Measurements from ENCODE around the gene AVEN. TPM values are rescaled to one million over a fixed set of nuclear protein-coding genes. Genes with fewer than 3 reads are reported as not detected.

AVEN gene
- total and polyA plus RNA-seq, 2 experiments from 2014 or later: 7.7 to 10.3 TPM

- no peaks in the 10 kb centered on the region for H3K36me3 Mint-ChIP-seq (ENCODE audit: low read depth)
- Histone ChIP-seq H4K20me1 (replicated peaks; ENCODE audit: insufficient read depth) (no peaks in the 10 kb centered on the region), H3K27me3 (ENCODE audit: insufficient read depth) (no peaks in the 10 kb centered on the region), H3K79me2 (replicated peaks; ENCODE audit: insufficient read depth) (no peaks in the 10 kb centered on the region), H3K27ac (ENCODE audit: low read depth) (no peak overlapping the region), H3K36me3 (ENCODE audit: insufficient read depth) (no peaks in the 10 kb centered on the region), H2AFZ (no peak overlapping the region), H3F3A (replicated peaks; ENCODE audit: low read depth) (no peaks in the 10 kb centered on the region), H3K4me1 (ENCODE audit: insufficient read depth) (no peaks in the 10 kb centered on the region), H3K4me3 (no peak overlapping the region), H3K4me2 (no peak overlapping the region), H3K9me2 (ENCODE audit: insufficient read depth) (0 out of 2 replicates have a peak, but pooled peaks cover 6% of the 10 kb centered on the region)
- no peak overlapping the region for H3K4me3 Mint-ChIP-seq
- no peak for ATAC-seq
- H3K27ac Mint-ChIP-seq: no peak overlapping the region
- DNase-seq (ENCODE audit: low spot score): no peak
- H3K4me1 Mint-ChIP-seq: peaks cover 5% of the 10 kb centered on the region; the same call in 1 of the 3 replicates
- H3K27me3 Mint-ChIP-seq (ENCODE audit: insufficient read depth, low read depth, poor library complexity): no peaks in the 10 kb centered on the region
- no peaks in the 10 kb centered on the region for H3K9me3 Mint-ChIP-seq
- no peak for TF ChIP-seq EZH2phosphoT487 (IDR thresholded peaks at IDR 0.05; ENCODE audit: unreplicated experiment)
- no peak for TF ChIP-seq NANOG (IDR thresholded peaks at IDR 0.05; ENCODE audit: borderline replicate concordance)
- TF ChIP-seq STAT1 (IDR thresholded peaks at IDR 0.05; ENCODE audit: unreplicated experiment): no peak
- TF ChIP-seq JUNB (IDR thresholded peaks at IDR 0.05; ENCODE audit: unreplicated experiment): no peak
- no peak for TF ChIP-seq ETS1 (IDR thresholded peaks at IDR 0.05)
- TF ChIP-seq EZH2 (IDR thresholded peaks at IDR 0.05; ENCODE audit: low read depth, unreplicated experiment): no peak
- no peak for TF ChIP-seq POLR2AphosphoS5 (IDR thresholded peaks at IDR 0.05; ENCODE audit: low read depth)
- TF ChIP-seq REST (IDR thresholded peaks at IDR 0.05; ENCODE audit: unreplicated experiment): no peak
- TF ChIP-seq CREB1 (CRISPR knock-in tag; IDR thresholded peaks at IDR 0.05; ENCODE audit: low read depth): no peak
- no peak for TF ChIP-seq ZNF462 (CRISPR knock-in tag; IDR thresholded peaks at IDR 0.05)
- no peak for TF ChIP-seq CTCF (conservative IDR thresholded peaks at IDR 0.05; ENCODE audit: low read depth in 2 of 2)
- TF ChIP-seq ZNF331 (CRISPR knock-in tag; IDR thresholded peaks at IDR 0.05; ENCODE audit: low read depth): no peak
- TF ChIP-seq ZNF114 (CRISPR knock-in tag; IDR thresholded peaks at IDR 0.05): no peak
These were observed 212.8 kb downstream of the AVEN start for GRCh38 chr15:33826201-33826600.

Measured in GM23338 (cell line).